HG02943 (cell line): Measurements from ENCODE around the gene MTCH1.

ENCODE experiments used
- ATAC-seq: cut with Tn5 transposase; IDR thresholded peaks from one replicate; pipeline ENCODE4 v1.9.1; 2021; ENCODE audit warnings: mild to moderate bottlenecking, low read depth, moderate library complexity; ENCODE audit not compliant: unreplicated experiment

MTCH1 gene, protein sequence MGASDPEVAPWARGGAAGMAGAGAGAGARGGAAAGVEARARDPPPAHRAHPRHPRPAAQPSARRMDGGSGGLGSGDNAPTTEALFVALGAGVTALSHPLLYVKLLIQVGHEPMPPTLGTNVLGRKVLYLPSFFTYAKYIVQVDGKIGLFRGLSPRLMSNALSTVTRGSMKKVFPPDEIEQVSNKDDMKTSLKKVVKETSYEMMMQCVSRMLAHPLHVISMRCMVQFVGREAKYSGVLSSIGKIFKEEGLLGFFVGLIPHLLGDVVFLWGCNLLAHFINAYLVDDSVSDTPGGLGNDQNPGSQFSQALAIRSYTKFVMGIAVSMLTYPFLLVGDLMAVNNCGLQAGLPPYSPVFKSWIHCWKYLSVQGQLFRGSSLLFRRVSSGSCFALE

GRCh38 chr6:36985808-36986703, at the start of gene MTCH1:
MTCH1 (minus strand) TSS chr6:36986196; CDS start chr6:36986173, 23 bp downstream.
- peak; percentile 67 for ATAC-seq

DNA sequence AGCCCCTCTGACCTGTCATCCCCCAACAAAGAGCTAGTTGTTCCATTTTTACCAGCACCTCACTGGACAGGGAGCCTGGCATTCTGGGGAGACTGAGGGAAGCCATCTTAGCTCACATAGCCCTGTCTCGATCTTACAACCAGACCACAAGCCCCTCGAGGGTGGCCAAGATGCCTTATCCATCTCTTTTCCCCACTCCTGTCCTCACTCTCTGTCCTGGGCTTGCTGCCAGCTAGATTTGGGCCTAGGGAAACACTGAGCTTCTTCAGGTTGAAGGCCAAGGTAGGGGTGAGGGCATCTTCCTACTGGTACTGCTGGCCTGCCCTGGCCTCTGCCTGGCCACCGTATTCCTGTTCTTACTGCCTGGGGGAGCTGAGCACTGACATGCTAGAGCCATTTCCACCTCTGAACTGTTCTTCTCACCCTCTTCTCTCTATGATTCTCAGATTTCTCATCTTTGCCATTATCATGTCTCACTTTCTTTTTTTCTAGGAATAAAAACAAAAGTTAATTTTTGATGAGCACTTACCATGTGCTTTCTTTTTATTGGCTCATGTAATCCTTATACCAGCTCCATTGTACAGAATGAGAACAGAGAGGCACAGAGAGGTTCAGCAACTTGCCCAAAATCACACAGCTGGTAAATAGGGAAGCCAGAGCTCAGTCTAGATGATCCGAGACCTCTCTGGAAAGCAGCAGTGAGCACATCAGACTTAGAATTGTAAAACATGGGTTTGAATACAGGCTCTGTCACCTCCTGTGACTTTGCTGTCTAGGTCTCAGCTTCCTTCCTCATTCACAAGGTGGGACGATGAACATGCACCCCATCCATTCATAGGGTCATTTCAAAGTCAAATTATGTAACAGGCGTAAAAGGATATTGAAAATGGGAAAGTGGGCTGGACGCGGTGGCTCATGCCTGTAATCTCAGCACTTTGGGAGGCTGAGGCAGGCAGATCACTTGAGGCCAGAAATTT, 48.1 kb upstream of the MTCH1 start:
- ATAC-seq = no peak

GRCh38 chr6:37033255-37033654, 47.3 kb upstream of the MTCH1 start:
- no peak for ATAC-seq

- no peak for ATAC-seq
Measured at GRCh38 chr6:37032239-37032638, 46.2 kb upstream of the MTCH1 start.

- ATAC-seq = no peak
Measured at GRCh38 chr6:37030599-37030998, 44.6 kb upstream of the MTCH1 start.

DNA sequence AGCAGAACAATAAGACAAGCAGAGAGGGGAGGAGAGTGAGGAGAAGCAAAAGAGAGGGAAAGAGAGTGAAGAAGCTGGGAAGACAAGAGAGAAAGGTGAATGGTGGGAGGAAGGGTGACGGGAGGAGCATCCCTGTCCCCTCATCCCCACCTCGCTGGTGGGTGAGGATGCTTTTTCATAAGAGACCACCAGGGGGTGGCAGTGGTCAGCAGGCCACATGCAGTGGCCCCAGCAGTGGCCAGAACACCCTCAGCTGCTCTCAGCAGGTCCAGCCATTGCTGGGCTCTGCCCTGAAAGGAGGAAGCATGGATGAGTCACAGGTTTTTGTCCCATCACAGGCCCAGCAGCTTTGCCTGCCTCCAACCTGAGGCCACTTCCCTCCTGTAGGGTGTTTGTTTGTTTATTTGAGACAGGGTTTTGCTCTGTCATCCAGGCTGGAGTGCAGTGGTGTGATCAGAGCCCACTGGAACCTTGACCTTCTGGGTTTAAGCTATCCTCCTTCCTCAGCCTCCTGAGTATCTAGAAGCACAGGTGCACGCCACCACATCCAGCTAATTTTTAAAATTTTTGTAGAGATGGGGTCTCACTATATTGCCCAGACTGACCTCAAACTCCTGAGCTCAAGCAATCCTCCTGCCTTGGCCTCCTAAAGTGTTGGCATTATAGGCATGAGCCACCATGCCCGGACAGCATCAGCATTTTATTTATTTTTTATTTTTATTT, 43.4 kb upstream of the MTCH1 start:
- ATAC-seq = no peak

GRCh38 chr6:37027811-37028469, 41.9 kb upstream of the MTCH1 start:
- no peak for ATAC-seq

DNA sequence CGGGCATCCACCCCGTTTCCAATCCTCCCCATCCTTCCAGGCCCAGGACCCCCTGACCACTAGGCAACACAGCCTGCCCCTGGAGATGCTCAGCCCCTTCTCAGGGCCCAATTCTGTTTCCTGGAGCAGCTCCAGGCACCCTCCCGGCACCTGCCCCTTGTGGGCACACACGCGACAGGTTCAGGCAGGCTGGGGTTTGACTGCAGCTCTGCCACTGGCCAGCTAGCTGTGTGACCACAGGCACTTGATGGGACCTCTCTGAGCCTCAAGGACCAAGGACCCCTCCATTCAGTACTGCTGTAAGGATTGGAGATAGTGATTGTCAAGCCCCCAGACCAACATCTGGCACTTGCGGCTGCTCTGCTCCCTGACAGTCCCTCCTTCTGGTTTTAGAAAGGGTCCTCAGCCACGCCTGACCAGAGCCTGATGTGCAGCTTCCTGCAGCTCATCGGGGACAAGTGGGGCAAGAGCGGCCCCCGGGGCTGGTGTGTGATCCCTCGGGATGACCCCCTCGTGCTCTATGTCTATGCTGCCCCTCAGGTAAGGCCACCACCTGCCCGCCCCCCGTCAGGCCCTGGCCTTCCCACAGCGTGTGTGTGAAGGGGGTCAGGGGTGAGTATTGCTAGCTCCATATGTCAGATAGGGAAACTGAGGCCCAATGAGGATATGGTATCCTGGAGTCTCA, 41.2 kb upstream of the MTCH1 start:
- ATAC-seq = no peak

GRCh38 chr6:37025621-37026466, 39.8 kb upstream of the MTCH1 start:
- no peak for ATAC-seq

DNA sequence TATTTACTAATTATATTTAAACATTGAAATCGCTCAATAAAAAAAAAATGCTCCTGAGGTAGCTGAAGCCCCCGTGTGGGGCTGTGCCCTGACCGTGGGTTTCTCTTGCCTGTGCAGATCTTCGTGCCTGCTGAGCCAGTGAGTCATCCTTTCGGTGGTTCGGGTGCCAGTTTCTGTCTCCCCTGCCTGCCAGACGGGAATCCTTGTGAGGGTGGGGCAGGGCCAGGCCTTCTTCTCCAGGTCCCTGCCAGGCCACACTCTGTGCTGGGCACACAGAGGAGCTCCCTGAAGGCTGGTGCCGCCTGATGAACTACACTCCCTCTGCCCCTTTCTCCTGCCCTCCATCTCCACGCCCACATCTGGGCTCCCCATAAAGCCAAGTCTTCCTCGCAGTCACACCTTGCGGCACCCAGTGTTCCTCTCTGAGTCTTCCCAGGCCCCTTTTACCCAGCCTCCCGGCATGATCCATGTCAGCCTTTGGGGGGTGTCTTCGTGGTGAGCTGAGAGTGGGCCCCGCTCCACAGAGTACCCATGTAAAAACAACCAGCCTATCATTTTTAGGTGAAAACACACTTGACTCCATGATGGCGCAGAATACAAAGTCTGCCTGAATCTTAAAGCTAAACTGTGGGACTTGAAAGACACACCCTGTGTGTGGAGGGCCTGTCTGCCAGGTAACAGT, 38.8 kb upstream of the MTCH1 start:
- no peak for ATAC-seq

DNA sequence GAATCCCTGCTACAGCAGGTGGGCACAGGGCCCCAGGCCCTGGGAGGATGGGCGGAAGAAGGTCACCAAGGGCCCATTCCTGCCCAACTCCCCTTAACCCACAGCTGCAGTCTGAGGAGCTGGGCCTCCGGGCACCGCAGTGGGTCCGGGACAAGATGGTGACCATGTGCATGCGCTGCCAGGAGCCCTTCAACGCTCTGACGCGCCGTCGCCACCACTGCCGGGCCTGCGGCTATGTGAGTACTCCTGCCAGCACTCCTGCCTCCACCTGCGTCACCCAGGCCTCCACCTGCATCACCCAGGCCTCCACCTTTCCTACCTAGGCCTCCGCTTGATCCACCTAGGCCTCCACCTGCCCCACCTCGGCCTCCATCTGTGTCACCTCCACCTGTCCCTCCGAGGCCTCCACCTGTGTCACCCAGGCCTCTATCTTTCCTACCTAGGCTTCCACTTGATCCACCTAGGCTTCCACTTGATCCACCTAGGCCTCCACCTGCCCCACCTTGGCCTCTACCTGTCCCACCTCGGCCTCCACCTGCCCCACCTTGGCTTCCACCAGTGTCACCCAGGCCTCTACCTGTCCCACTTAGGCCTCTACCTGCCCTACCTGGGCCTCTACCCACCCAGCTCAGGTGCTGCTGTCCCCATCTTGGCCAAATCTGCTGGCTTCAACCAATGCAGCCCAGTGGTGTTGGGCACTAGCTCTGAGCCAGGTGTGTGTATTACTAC, 36.3 kb upstream of the MTCH1 start:
- no peak for ATAC-seq

GRCh38 chr6:37021356-37022129, 35.5 kb upstream of the MTCH1 start:
- ATAC-seq = no peak

GRCh38 chr6:37020812-37021211, 34.8 kb upstream of the MTCH1 start:
- ATAC-seq = no peak

GRCh38 chr6:37020381-37020780, 34.4 kb upstream of the MTCH1 start:
- ATAC-seq = no peak

- no peak for ATAC-seq
Measured at GRCh38 chr6:37019065-37019450, 33.1 kb upstream of the MTCH1 start.
